Hypothalamus (tissue), 51 donors: ENCODE data around the gene UNC5A.
A peak's percentile ranks its signal among the peaks of the same experiment; 100 is the strongest.

Experiments
- DNase-seq, 51 donors: peaks; one replicate each; lab custom pipeline; 2025; lab: John Stamatoyannopoulos, UW

Gene UNC5A

DNA sequence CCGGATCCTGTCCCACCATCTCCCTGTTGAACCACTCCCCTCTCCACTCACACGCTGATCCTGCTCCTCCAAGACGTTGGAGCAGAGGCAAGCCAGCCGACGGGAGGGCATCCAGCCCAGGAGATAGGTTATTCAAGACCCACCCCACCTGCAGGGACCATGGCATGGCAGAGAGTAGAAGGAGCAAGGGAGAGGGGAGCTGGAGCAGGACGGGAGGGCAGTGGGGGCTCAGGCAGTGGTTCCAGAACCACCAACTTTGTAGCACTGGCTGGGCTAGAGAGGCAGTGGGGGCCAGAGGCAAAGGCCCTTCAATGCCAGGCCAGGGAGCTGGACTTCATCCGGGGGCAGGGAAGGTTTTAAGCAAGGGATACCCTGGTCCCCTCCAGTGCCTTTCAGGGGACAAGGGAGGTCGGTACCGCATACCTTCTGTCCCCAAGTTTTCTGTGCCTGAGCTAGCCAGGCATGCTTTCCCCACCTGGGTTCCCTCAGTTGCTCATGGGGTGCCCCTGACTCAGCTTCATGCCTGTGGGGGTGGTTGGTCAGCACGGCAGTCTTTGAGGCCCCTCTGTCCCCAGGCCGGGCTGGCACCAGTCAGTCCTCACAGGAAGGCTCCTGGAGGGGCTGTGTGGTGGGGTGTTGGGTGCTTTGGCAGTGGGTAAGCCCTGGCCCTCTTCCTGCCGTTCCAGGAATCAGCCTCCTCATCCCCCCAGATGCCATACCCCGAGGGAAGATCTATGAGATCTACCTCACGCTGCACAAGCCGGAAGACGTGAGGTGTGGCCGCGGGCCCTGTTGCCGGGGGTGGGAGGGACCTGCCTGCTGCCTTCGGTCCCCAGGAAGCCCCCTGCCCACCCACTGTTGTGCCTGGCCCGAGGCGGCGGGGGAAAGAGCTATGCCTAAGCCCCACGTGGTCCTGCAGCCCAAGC, 66.4 kb downstream of the UNC5A start:
- DNase-seq: no peak

DNA sequence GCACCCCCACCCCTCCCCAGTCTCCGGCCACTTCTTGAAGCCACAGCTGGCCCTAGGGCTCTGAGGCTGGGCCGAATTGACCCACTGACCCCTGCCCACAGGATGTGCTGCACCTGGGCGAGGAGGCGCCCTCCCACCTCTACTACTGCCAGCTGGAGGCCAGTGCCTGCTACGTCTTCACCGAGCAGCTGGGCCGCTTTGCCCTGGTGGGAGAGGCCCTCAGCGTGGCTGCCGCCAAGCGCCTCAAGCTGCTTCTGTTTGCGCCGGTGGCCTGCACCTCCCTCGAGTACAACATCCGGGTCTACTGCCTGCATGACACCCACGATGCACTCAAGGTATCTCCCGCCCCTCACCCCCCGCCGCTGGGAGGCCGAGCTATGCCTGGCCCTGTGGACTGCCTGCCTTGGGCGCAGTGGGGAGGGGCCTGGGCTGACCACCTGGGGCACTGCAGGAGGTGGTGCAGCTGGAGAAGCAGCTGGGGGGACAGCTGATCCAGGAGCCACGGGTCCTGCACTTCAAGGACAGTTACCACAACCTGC, 67.5 kb downstream of the UNC5A start:
- DNase-seq: no peak

DNA sequence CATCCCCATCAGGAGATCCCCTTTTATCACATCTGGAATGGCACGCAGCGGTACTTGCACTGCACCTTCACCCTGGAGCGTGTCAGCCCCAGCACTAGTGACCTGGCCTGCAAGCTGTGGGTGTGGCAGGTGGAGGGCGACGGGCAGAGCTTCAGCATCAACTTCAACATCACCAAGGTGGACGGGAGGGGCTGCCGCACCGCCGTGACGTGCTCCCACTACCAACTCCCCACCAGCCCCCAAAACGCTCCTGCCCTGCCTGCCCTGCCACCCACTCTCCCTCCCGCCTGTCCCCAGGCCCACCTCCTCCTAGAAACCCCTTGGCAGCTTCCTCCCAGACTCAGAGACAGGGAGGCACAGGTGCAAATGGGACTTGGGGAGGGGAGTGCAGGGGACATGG, 68.1 kb downstream of the UNC5A start:
- DNase-seq: no peak

DNA sequence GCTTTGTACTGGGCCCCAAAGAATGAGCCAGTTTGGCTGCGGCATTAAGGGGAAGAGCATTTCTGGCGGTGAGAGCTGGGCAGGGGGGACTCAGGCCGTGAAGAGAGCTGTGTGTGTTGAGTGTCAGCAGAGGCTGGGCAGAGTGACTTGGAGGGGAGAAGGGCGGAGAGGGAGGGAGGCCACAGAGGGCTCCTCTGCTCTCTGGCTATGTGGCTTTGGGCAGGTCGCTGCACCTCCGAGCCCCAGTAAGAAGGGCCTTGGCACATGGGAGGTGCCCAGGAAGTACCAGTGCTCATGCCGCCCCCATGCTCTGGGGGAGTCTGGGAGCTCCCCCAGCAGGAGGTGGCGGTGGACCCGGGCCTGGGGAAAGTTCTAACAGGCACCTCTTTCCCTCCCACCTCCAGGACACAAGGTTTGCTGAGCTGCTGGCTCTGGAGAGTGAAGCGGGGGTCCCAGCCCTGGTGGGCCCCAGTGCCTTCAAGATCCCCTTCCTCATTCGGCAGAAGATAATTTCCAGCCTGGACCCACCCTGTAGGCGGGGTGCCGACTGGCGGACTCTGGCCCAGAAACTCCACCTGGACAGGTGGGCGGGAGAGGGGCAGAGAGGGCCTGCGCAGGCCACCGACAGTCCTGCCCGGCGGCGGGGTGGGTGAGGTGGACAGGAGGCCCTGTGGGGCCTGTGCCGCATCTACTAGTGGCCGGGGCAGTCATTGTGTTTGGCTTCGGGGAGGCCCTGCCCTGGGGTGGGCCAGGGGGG, 68.7 kb downstream of the UNC5A start:
- DNase-seq: no peak

DNA sequence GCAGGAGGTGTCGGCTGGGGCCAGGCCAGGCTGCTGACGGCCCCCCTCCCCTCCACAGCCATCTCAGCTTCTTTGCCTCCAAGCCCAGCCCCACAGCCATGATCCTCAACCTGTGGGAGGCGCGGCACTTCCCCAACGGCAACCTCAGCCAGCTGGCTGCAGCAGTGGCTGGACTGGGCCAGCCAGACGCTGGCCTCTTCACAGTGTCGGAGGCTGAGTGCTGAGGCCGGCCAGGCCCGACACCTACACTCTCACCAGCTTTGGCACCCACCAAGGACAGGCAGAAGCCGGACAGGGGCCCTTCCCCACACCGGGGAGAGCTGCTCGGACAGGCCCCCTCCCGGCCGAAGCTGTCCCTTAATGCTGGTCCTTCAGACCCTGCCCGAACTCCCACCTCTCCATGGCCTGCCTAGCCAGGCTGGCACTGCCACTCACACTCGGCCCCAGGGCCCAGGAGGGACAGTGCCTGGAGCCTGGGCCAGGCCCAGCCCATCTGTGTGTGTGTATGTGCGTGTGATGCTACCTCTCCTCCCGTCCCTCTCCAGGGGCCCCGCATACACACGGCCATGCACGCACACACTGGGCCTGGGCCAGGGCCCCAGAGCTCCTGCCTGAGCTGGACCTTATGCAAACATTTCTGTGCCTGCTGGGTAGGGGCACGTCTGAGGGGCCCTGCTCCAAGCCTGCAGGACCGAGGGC, 69.5 kb downstream of the UNC5A start:
- no peak for DNase-seq

DNA sequence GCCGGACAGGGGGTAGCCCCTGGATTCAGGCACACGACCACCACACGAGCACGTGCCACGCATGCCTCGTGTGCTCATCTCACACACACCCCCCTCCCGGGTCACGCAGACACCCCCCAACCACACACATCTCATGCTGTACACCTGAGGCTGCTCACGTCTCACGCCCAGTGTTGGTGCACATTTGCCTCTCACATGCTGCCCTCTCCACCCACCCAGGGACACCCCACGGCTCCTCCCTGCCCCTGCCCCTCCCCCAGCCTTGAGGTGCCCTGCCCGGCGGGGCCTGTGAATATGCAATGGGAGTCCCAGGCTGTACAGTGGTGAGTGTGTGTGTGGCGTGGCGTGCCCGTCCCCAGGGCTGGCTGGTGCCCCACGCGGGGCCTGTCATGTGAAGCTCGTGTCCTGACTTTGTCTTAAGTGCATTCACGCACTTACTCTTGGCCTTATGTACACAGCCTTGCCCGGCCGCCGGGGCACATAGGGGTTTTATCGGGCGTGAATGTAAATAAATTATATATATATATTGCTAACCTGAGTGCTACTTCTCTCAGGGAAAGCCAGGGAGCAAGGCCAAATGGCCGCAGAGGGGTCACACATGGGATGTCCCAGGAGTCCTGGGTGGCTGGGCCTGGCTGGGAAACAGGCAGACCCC, 70.1 kb downstream of the UNC5A start:
- DNase-seq: no peak

DNA sequence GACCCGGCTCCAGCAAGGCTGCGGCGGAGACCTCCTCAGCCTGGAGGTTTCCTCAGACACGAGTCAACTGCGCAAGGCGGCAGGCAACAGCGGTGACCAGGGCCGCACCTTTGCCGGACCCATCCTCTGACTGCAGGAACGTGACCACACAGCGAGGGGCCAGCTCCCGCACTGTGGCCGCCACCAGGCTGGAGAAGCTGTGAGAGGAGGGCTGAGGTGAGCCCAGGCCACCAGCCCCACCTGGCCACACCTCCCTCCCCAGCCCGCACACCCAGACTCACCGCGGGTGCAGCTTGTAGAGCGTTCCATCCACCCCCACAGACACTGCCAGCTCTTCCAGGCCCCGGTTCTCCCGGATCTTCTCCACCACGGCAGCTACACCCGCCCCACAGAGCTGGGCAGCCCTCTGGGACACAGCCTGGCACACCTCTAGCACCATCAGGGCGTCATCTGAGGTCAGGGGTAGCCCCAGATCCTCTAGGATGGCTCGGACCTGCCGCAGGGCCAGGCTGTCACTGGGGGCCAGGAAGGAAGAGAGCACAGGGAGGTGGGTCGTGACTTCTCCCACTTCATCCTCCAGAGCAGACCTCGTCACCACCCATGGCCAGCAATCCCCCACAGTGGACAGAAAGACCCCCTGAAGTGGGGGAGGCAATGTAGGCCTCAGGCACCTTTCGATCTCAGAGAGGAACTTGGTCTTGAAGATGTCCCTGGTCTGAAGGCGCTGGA, 70.8 kb downstream of the UNC5A start:
- no peak for DNase-seq

DNA sequence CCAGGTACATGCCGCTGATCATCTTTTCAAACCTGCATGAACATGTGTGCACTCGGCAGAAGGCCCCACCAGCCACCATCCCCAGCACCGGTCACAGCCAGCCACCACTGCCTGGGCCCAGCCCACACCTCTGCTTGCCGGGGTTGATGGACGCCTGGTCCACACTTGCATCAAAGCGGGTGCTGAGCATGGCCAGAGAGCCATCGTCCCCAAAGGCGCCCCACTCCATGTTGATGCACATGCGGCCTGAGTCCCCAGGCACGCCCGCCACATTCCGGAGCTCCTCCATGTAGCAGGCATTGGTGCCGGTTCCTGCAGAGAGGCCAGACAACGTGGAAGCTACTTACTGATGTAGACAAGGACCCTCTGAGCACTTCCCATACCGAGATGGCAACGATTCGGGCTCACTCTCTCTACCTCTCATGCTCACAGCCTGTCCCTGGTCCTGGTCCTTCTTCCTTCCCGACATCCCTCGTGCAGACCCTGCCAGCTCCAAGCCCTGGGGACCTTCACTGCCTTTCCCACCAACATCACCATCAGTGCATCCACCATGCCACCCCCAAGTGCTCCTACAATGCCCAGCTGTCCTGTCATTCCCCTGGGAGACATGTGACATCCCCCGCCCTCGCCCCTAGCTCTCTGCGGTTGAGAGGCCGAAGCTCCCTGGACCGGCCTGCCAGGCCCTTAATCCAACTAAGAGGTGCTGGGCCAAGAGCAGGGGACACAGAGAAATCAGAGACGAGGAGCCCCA, 71.6 kb downstream of the UNC5A start:
- DNase-seq: no peak

DNA sequence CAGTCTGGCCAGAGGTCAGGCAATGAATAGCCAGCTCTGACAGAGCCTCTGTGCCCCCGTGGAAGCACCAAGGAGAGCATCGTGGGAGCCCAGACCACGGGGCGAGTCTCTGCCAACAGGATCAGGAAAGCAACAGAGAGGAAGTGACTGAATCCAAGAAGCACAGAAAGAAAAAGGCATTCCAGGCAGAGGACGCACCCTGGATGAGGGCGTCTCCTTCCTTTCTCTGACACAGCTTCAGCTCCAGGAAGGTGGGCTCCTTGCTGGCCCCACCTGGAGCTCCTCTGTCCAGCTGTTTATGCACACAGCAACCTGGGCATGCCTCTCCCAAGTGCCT, 72.2 kb downstream of the UNC5A start:
- DNase-seq: no peak

DNA sequence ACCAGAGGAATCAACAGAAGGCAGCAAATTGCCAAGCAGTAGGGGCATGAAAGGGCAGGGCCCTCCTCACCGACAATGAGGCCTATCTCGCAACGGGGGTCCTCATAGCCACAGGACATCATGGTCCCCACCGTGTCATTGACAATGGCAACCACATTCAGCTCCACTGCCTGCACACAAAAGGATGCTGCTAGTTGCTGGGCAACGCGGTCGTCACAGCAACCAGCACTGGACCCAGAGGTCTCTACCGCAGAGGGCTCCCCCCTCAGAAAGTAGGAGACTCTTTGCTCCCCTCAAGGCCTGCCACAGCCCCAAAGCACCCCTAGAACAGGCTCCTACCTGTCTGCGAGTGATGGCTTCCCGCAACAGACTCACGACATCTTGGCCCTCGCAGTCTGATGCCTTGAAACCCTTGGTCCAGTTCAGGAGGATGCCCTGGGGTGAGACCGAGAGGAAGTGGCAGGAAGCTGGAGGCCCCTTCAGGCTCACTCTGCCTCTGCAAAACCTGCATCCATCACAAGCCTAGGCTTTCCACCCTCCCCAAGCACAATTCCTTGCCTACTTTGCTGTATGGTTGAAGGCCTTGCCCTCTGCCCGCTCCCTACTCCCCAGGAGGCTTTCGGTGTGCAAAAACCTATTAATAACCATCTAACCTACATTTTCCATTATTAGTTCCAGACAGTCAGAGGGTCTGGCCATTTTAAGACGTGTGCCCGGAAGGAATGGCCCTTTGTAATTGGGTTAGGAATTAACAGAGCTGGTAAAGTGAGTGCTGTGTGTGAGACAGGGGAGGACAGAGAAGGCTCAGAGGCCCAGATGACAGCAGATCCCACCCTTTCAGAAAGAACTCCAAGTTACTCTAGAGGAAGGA, 73.6 kb downstream of the UNC5A start:
- peak in 13 of 51 donors; percentile 10 to 58 (median 31) for DNase-seq

DNA sequence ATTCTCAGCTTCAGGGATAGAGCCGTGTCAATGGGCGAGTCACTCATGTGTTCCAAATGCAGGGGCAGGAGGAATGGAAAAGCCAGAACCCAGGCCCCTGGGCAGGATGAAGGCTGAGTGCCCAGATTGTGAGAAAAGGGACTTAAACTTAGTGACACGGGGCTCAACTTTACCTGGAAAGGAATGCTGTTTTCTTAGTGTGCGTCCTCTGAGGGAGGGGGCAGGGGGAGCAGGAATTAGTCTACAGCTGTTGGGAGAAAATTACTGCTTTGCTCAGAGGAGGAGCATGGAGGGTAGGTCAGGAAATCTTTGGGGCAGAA, 74.2 kb downstream of the UNC5A start:
- no peak for DNase-seq

DNA sequence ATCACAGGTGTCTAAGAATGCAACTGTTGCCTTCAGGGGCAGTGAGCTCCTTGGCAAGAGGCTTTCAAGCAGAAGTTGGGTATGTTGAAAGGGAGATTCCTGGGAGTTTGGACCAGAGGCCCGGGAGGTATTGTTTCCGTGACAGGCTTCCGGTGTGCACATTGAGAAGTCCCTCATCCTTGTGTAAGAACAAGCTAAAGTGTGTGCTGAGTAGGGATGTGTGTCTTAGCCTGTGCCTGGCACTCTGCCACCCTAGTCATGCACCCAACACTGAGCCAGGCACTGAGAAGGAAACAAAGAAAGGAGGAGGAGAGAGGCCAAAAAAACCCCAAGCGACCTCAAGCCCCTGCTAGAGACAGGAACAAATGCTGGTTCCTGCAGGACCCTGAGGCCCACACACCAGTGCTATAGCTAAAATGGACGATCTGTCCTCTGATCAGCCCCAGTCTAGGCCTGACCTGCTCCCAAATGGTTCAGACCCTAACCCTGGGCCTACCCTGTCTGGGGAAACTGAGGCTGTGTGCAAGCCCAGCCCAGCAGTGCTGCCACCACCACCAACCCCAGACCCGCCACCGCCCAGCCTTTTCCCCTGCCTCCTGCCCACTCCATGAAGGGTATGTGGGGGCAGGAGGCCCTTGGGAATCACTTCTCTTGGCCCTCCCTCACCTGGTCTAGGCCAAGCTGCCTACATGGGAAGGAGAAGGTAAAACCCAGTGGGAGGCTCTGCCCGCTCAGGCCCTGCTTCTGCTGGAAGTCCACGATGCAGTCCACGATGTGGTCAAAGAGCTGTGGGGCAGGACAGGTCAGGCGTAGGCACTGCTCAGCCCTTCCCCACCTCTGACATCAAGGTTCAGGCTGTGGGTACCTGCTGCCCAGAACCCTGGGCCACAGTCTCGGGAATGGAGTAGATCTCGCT, 76.2 kb downstream of the UNC5A start:
- no peak for DNase-seq

DNA sequence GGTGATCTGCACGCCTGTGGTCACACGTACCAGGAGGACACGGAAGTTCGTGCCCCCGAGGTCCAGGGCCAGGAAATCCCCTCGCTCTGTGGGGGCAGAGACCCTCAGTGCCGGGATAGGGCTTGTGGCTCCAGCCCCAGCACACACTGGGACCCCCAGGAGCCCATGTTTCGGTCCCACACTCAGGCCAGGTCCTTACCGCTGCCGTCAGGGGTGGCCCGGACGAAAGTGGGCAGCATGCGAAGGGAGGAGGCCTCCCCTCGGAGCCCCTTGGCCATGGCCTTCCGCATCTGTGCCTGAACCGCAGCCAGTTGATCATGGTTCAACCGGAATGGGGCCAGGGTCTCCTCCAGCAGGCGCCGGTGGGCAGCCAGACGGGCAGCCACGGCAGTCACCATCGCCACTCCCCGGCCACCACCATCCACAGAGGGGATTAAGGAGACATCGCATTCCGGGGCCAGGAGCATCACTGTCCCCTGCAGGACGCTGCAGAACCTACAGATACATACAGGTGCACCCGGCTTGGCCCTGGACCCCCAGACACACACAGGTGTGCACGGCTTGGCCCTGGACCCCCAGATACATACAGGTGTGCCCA, 77.0 kb downstream of the UNC5A start:
- no peak for DNase-seq

DNA sequence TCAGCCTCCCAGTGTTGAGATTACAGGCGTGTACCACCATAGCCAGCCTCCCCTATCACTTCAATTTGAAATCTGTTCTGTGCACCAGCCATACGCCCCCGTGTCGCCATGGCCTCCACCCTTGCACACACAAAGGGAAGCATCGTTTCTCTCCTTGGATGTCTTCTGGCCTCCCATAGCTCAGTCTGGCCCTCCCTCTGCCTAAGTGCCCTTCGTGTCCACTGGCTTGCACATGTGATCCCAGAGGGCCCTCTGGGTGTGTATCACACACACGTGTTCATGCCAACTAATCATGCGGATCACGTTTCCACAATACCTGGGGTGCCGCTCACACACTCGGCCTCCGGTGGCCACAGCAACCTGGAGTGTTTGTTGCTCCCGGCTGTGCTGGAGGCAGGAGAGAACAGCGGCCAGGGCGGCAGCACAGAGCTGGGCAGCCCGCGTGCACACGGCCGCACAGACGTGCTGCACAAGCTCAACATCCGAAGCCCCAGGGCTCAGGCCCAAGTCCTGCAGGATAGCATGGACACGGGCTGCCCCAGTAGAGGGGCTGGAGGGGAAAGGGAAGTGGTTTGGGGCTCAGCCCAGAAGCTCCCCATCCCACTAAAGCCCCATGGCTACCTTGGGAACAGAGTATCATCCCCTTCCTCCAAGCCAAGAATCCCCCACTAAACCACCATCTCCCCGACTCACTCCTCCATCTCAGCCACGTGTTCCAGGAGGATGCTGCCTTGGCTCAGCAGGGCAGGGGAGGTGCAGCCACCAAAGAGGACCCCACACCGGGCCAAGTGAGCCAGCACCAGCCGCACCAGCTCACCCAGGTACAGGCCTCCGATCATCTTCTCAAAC, 77.9 kb downstream of the UNC5A start:
- DNase-seq: no peak

DNA sequence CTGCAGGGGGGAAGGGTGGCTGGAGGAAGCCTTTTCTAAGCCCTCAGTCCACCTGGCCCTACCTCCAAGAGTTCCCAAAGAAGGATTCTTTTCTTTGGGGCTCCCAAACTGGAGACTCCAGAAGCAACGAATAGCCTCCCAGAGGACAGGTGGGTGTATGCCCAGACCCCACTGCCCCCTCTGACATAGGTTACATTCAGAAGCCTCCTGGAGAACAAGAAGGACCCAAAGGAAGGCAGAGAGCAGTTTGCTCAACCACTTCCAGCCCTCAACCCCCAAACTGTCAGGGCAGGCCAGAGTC, 78.5 kb downstream of the UNC5A start:
- no peak for DNase-seq
